ENCODE results near the gene EXOC6. TPM values are rescaled to one million over a fixed set of nuclear protein-coding genes. Genes with fewer than 3 reads are reported as not detected.
A peak's percentile ranks its signal among the peaks of the same experiment; 100 is the strongest.

EXOC6 gene
- total RNA-seq, 1 donor from 2014 or later = 13.5 TPM

DNA sequence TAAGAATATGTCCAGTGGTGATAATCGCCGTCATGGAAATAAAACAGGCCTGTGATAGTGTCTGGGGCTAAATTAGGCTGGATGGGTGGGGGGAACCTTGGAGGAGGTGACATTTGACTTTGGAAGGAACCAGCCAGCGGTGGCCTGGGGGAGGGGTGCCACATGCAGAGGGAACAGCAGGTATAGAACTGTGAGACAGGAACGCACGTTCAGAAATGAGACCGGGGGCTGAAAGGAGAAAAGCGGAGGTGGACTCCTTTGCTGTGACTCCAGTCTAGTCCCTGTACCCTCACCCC is 222.8 kb downstream of the EXOC6 start:
- Mint-ChIP-seq H3K4me3 (no peak overlapping the region), H3K36me3 (ENCODE audit: low read depth) (no peaks in the 10 kb centered on the region), H3K4me1 (ENCODE audit: low read depth) (peaks cover 28% of the 10 kb centered on the region), H3K27me3 (ENCODE audit: insufficient read depth) (peaks cover 88% of the 10 kb centered on the region), H3K27ac (no peak overlapping the region), H3K9me3 (no peaks in the 10 kb centered on the region)
- intact Hi-C loops (cut with micrococcal nuclease) = loop anchor here (5.0 to 10.0 kb wide), 3 partner anchors 104 to 434 kb away; no protein-coding TSS in a partner anchor
- no peak for DNase-seq (ENCODE audit: low spot score)

GRCh38 chr10:93071674-93072224 is 223.4 kb downstream of the EXOC6 start:
- no peaks in the 10 kb centered on the region for H3K36me3 Mint-ChIP-seq (ENCODE audit: low read depth)
- H3K9me3 Mint-ChIP-seq = no peaks in the 10 kb centered on the region
- no peak overlapping the region for H3K4me3 Mint-ChIP-seq
- peaks cover 88% of the 10 kb centered on the region for H3K27me3 Mint-ChIP-seq (ENCODE audit: insufficient read depth)
- peaks cover 27% of the 10 kb centered on the region for H3K4me1 Mint-ChIP-seq (ENCODE audit: low read depth)
- H3K27ac Mint-ChIP-seq = peak overlapping the region; percentile 80
- intact Hi-C loops (cut with micrococcal nuclease) = loop anchor here (5.0 to 10.0 kb wide), 3 partner anchors 104 to 433 kb away; no protein-coding TSS in a partner anchor
- no peak for DNase-seq (ENCODE audit: low spot score)

DNA sequence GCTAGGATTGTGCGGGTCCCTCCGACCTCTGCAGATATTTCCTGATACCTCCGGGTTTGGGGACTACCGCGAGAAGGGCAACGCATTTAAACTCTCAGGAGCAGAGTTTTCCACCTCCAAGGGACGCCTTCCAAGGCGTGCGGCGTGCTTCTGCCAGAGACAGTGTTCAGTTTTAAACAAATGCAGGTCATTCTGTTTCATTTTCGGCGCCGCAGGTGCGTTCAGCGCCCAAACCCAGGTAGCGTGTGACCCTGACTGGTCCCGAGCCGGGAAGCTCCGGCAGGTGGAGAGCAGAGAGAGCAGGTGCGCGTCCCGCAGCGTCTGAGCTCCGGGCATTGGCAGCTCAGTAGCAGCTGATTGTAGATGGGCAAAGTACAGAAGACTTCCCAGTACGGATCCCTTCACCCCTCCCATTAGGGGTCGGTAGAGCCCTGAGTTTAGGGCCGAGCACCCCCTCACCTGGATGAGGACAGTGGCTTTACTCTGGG is 223.9 kb downstream of the EXOC6 start:
- intact Hi-C loops (cut with micrococcal nuclease) = loop anchor here (5.0 to 10.0 kb wide), 3 partner anchors 105 to 433 kb away; no protein-coding TSS in a partner anchor
- no peak overlapping the region for H3K4me3 Mint-ChIP-seq
- no peaks in the 10 kb centered on the region for H3K36me3 Mint-ChIP-seq (ENCODE audit: low read depth)

GRCh38 chr10:93072713-93073538 is 224.6 kb downstream of the EXOC6 start:
- peaks cover 86% of the 10 kb centered on the region for H3K27me3 Mint-ChIP-seq (ENCODE audit: insufficient read depth)
- H3K4me3 Mint-ChIP-seq = no peak overlapping the region
- no peak overlapping the region for H3K27ac Mint-ChIP-seq
- H3K9me3 Mint-ChIP-seq = no peaks in the 10 kb centered on the region
- DNase-seq (ENCODE audit: low spot score) = no peak
- intact Hi-C loops (cut with micrococcal nuclease) = loop anchor here (5.0 to 10.0 kb wide), 3 partner anchors 106 to 432 kb away; no protein-coding TSS in a partner anchor
- no peaks in the 10 kb centered on the region for H3K36me3 Mint-ChIP-seq (ENCODE audit: low read depth)
- H3K4me1 Mint-ChIP-seq (ENCODE audit: low read depth) = peaks cover 21% of the 10 kb centered on the region

More for the DNA sequence above, 223.9 kb downstream of the EXOC6 start:
- no peaks in the 10 kb centered on the region for H3K9me3 Mint-ChIP-seq
- DNase-seq (ENCODE audit: low spot score) = no peak
- peaks cover 87% of the 10 kb centered on the region for H3K27me3 Mint-ChIP-seq (ENCODE audit: insufficient read depth)
- peaks cover 21% of the 10 kb centered on the region for H3K4me1 Mint-ChIP-seq (ENCODE audit: low read depth)
- H3K27ac Mint-ChIP-seq = peak overlapping the region; percentile 80

GRCh38 chr10:93073539-93074146 is 225.3 kb downstream of the EXOC6 start, which contains the start of gene CYP26A1:
Gene CYP26A1 (plus strand): TSS chr10:93073893. CDS start chr10:93073935, 42 bp downstream.
- Mint-ChIP-seq H3K4me1 (ENCODE audit: low read depth) (peaks cover 18% of the 10 kb centered on the region), H3K27ac (no peak within 1 kb of the TSS), H3K36me3 (ENCODE audit: low read depth) (no peaks in the 10 kb centered on the region), H3K9me3 (no peaks in the 10 kb centered on the region), H3K27me3 (ENCODE audit: insufficient read depth) (peaks cover 84% of the 10 kb centered on the region), H3K4me3 (peak within 1 kb of the TSS; percentile 39)
- intact Hi-C loops (cut with micrococcal nuclease) = loop anchor here (2.0 to 10.0 kb wide), 4 partner anchors 106 to 431 kb away; no protein-coding TSS in a partner anchor
- DNase-seq (ENCODE audit: low spot score) = no peak

DNA sequence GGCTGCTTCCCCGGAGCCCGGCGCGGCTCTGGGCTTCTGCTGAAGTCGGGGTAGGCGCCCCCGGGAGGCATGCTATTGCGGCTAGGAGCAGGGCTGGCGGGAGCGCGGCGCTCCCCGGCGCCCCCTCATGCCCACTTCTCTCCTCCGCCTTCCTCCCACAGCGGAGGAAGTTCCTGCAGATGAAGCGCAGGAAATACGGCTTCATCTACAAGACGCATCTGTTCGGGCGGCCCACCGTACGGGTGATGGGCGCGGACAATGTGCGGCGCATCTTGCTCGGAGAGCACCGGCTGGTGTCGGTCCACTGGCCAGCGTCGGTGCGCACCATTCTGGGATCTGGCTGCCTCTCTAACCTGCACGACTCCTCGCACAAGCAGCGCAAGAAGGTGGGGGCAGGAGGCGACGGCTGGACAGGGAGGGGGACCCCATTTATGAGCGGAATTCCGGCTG is 225.9 kb downstream of the EXOC6 start:
- no peaks in the 10 kb centered on the region for H3K36me3 Mint-ChIP-seq (ENCODE audit: low read depth)
- H3K4me1 Mint-ChIP-seq (ENCODE audit: low read depth) = peaks cover 16% of the 10 kb centered on the region
- H3K4me3 Mint-ChIP-seq = peak overlapping the region; percentile 39
- DNase-seq (ENCODE audit: low spot score) = no peak
- no peaks in the 10 kb centered on the region for H3K9me3 Mint-ChIP-seq
- H3K27ac Mint-ChIP-seq = no peak overlapping the region
- H3K27me3 Mint-ChIP-seq (ENCODE audit: insufficient read depth) = peaks cover 79% of the 10 kb centered on the region
- intact Hi-C loops (cut with micrococcal nuclease) = loop anchor here (2.0 to 10.0 kb wide), 4 partner anchors 107 to 431 kb away; no protein-coding TSS in a partner anchor

DNA sequence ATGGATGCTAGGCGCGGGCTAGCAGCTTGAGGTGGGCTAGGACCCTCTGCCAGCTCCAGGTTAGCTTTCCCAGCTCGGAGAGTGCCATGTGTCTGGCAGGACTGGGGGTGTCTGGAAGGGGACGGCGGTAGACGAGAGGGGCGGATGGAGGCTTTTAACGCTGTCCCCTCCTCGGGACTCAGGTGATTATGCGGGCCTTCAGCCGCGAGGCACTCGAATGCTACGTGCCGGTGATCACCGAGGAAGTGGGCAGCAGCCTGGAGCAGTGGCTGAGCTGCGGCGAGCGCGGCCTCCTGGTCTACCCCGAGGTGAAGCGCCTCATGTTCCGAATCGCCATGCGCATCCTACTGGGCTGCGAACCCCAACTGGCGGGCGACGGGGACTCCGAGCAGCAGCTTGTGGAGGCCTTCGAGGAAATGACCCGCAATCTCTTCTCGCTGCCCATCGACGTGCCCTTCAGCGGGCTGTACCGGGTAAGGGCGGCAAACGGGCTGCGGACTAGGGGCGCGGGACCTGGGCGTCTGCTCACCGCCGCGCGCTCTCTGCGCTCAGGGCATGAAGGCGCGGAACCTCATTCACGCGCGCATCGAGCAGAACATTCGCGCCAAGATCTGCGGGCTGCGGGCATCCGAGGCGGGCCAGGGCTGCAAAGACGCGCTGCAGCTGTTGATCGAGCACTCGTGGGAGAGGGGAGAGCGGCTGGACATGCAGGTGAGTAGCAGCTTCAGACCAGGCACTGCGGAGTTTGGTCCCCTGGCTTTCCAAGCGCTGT is 226.5 kb downstream of the EXOC6 start:
- Mint-ChIP-seq H3K27me3 (ENCODE audit: insufficient read depth) (peaks cover 81% of the 10 kb centered on the region), H3K4me1 (ENCODE audit: low read depth) (peaks cover 16% of the 10 kb centered on the region), H3K4me3 (peak overlapping the region; percentile 39), H3K9me3 (no peaks in the 10 kb centered on the region), H3K27ac (no peak overlapping the region), H3K36me3 (ENCODE audit: low read depth) (no peaks in the 10 kb centered on the region)
- DNase-seq (ENCODE audit: low spot score) = no peak
- intact Hi-C loops (cut with micrococcal nuclease) = loop anchor here (1.0 to 10.0 kb wide), 5 partner anchors 12 to 430 kb away; no protein-coding TSS in a partner anchor

DNA sequence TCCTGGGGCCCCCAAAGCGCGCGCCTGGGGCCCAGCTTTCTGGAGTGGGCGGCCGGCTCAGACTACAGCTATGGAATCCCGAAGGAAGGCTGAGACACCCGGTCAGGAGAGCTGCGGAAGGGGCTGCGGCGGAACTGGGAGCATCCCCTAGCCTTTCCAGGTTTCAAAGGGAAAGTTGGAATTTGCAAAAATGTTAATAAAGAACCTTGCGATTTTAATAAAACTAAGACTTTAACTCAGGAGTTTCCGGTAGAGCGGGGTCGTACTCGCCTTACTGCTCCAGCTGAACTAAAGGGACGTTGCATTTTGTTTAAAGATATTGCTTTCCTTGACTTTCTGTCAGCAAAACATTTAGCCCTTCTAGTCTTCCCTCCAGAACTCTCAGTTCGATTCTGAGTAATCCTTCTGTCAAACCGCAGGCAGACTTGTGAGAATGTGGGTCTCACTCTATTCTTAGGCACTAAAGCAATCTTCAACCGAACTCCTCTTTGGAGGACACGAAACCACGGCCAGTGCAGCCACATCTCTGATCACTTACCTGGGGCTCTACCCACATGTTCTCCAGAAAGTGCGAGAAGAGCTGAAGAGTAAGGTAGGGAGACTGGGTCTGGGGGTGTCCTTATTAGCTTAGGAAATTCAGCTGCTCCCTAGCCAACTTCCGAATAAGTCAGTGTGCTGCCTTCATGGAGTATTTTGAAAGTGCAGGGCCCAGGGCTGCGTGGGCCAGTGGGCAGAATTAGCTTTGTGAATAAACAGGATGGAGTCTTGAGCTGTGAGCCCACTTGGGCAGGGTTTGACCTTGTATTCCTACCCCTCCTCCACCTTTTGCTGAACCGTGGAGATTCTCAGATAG is 227.3 kb downstream of the EXOC6 start:
- Mint-ChIP-seq H3K4me1 (ENCODE audit: low read depth) (peaks cover 21% of the 10 kb centered on the region), H3K27me3 (ENCODE audit: insufficient read depth) (peaks cover 77% of the 10 kb centered on the region), H3K9me3 (no peaks in the 10 kb centered on the region), H3K27ac (no peak overlapping the region), H3K36me3 (ENCODE audit: low read depth) (no peaks in the 10 kb centered on the region), H3K4me3 (no peak overlapping the region)
- intact Hi-C loops (cut with micrococcal nuclease) = loop anchor here (1.0 to 10.0 kb wide), 4 partner anchors 13 to 429 kb away; no protein-coding TSS in a partner anchor
- DNase-seq (ENCODE audit: low spot score) = no peak

DNA sequence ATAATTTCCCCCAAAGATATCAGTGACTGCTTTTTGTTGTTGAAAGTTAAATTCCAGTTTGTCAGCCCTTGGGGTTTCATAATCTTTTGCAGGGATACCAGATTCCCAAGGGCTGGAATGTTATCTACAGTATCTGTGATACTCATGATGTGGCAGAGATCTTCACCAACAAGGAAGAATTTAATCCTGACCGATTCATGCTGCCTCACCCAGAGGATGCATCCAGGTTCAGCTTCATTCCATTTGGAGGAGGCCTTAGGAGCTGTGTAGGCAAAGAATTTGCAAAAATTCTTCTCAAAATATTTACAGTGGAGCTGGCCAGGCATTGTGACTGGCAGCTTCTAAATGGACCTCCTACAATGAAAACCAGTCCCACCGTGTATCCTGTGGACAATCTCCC is 228.6 kb downstream of the EXOC6 start:
- no peak overlapping the region for H3K27ac Mint-ChIP-seq
- peaks cover 71% of the 10 kb centered on the region for H3K27me3 Mint-ChIP-seq (ENCODE audit: insufficient read depth)
- H3K9me3 Mint-ChIP-seq = no peaks in the 10 kb centered on the region

GRCh38 chr10:93077860-93078337 is 229.6 kb downstream of the EXOC6 start:
- Mint-ChIP-seq H3K9me3 (no peaks in the 10 kb centered on the region), H3K27me3 (ENCODE audit: insufficient read depth) (peaks cover 64% of the 10 kb centered on the region), H3K27ac (no peak overlapping the region), H3K36me3 (ENCODE audit: low read depth) (no peaks in the 10 kb centered on the region), H3K4me1 (ENCODE audit: low read depth) (peaks cover 17% of the 10 kb centered on the region), H3K4me3 (no peak overlapping the region)
- intact Hi-C loops (cut with micrococcal nuclease) = loop anchor here (10.0 kb wide), 2 partner anchors 193 to 427 kb away; no protein-coding TSS in a partner anchor
- no peak for DNase-seq (ENCODE audit: low spot score)

More for the DNA sequence above, 228.6 kb downstream of the EXOC6 start:
- H3K36me3 Mint-ChIP-seq (ENCODE audit: low read depth) = no peaks in the 10 kb centered on the region
- H3K4me3 Mint-ChIP-seq = no peak overlapping the region
- DNase-seq (ENCODE audit: low spot score) = no peak
- intact Hi-C loops (cut with micrococcal nuclease) = loop anchor here (10.0 kb wide), 2 partner anchors 192 to 428 kb away; no protein-coding TSS in a partner anchor
- peaks cover 21% of the 10 kb centered on the region for H3K4me1 Mint-ChIP-seq (ENCODE audit: low read depth)

GRCh38 chr10:93079663-93080349 is 231.5 kb downstream of the EXOC6 start:
- peaks cover 56% of the 10 kb centered on the region for H3K27me3 Mint-ChIP-seq (ENCODE audit: insufficient read depth)
- peaks cover 9% of the 10 kb centered on the region for H3K4me1 Mint-ChIP-seq (ENCODE audit: low read depth)

More at GRCh38 chr10:93079663-93080349, 231.5 kb downstream of the EXOC6 start:
- DNase-seq (ENCODE audit: low spot score) = no peak
- no peak overlapping the region for H3K27ac Mint-ChIP-seq
- intact Hi-C loops (cut with micrococcal nuclease) = loop anchor here (1.0 to 10.0 kb wide), 5 partner anchors 195 to 425 kb away; partner anchors contain the start of gene MYOF
- H3K9me3 Mint-ChIP-seq = no peaks in the 10 kb centered on the region
- no peak overlapping the region for H3K4me3 Mint-ChIP-seq
- no peaks in the 10 kb centered on the region for H3K36me3 Mint-ChIP-seq (ENCODE audit: low read depth)
